Measurements from ENCODE around the gene IDH3A. TPM values are rescaled to one million over a fixed set of nuclear protein-coding genes. Genes with fewer than 3 reads are reported as not detected.

The IDH3A gene
- total RNA-seq, 2 experiments from 2014 or later, result 47.5 to 47.6 TPM

GRCh38 chr15:78179906-78180305 lies 30.7 kb downstream of the IDH3A start:
- Histone ChIP-seq H3K27ac (ENCODE audit: low read depth in 1 of 2, low read length in 2 of 2) (no peak overlapping the region), H3K4me1 (ENCODE audit: insufficient read depth, low read length) (no peaks in the 10 kb centered on the region), H3K9me3 (ENCODE audit: control insufficient read depth in 1 of 2, insufficient read depth in 1 of 2, low read length in 2 of 2) (no peaks in the 10 kb centered on the region), H3K36me3 (ENCODE audit: insufficient read depth, low read length) (no peaks in the 10 kb centered on the region), H3K27me3 (ENCODE audit: control insufficient read depth in 1 of 2, insufficient read depth in 2 of 2, low read length in 2 of 2) (no peaks in the 10 kb centered on the region), H3K4me3 (ENCODE audit: low read length) (no peak overlapping the region)
- H3K9me3 Mint-ChIP-seq, result no peaks in the 10 kb centered on the region
- no peak overlapping the region for H3K27ac Mint-ChIP-seq
- intact Hi-C loops (cut with DNase I, micrococcal nuclease), result no loop called here
- H3K36me3 Mint-ChIP-seq (ENCODE audit: low read depth), result no peaks in the 10 kb centered on the region
- H3K4me3 Mint-ChIP-seq, result no peak overlapping the region
- H3K4me1 Mint-ChIP-seq (ENCODE audit: low read depth), result peaks cover 9% of the 10 kb centered on the region
- ChIA-PET CTCF (no interaction called here), POLR2A (no interaction called here)
- ATAC-seq (ENCODE audit: poor library complexity) (no peak), DNase-seq (no peak)
- TF ChIP-seq CTCF (IDR thresholded peaks at IDR 0.05), result no peak
- H3K27me3 Mint-ChIP-seq, result no peaks in the 10 kb centered on the region

- Histone ChIP-seq H3K36me3 (ENCODE audit: insufficient read depth, low read length) (no peaks in the 10 kb centered on the region), H3K4me3 (ENCODE audit: low read length) (no peak overlapping the region), H3K9me3 (ENCODE audit: control insufficient read depth in 1 of 2, insufficient read depth in 1 of 2, low read length in 2 of 2) (no peaks in the 10 kb centered on the region), H3K27me3 (ENCODE audit: control insufficient read depth in 1 of 2, insufficient read depth in 2 of 2, low read length in 2 of 2) (no peaks in the 10 kb centered on the region), H3K4me1 (ENCODE audit: insufficient read depth, low read length) (no peaks in the 10 kb centered on the region), H3K27ac (ENCODE audit: low read depth in 1 of 2, low read length in 2 of 2) (no peak overlapping the region)
- ChIA-PET POLR2A (no interaction called here), CTCF (no interaction called here)
- Mint-ChIP-seq H3K9me3 (no peaks in the 10 kb centered on the region), H3K36me3 (ENCODE audit: low read depth) (no peaks in the 10 kb centered on the region), H3K27me3 (no peaks in the 10 kb centered on the region), H3K4me3 (no peak overlapping the region), H3K4me1 (ENCODE audit: low read depth) (no peaks in the 10 kb centered on the region), H3K27ac (no peak overlapping the region)
- no peak for TF ChIP-seq CTCF (IDR thresholded peaks at IDR 0.05)
- ATAC-seq (ENCODE audit: poor library complexity) (no peak), DNase-seq (no peak)
- intact Hi-C loops (cut with DNase I, micrococcal nuclease), result no loop called here
These were observed 33.2 kb downstream of the IDH3A start for GRCh38 chr15:78182336-78182700.

GRCh38 chr15:78182821-78183220 lies 33.7 kb downstream of the IDH3A start:
- no peaks in the 10 kb centered on the region for H3K9me3 ChIP-seq (ENCODE audit: control insufficient read depth in 1 of 2, insufficient read depth in 1 of 2, low read length in 2 of 2)
- H3K4me1 ChIP-seq (ENCODE audit: insufficient read depth, low read length), result no peaks in the 10 kb centered on the region
- TF ChIP-seq CTCF (IDR thresholded peaks at IDR 0.05), result no peak
- Mint-ChIP-seq H3K27me3 (no peaks in the 10 kb centered on the region), H3K4me1 (ENCODE audit: low read depth) (no peaks in the 10 kb centered on the region), H3K9me3 (no peaks in the 10 kb centered on the region), H3K36me3 (ENCODE audit: low read depth) (no peaks in the 10 kb centered on the region), H3K4me3 (no peak overlapping the region), H3K27ac (no peak overlapping the region)
- H3K36me3 ChIP-seq (ENCODE audit: insufficient read depth, low read length), result no peaks in the 10 kb centered on the region
- no peak overlapping the region for H3K4me3 ChIP-seq (ENCODE audit: low read length)
- ChIA-PET CTCF (no interaction called here), POLR2A (no interaction called here)
- no peaks in the 10 kb centered on the region for H3K27me3 ChIP-seq (ENCODE audit: control insufficient read depth in 1 of 2, insufficient read depth in 2 of 2, low read length in 2 of 2)
- no peak for ATAC-seq (ENCODE audit: poor library complexity)
- no peak for DNase-seq
- intact Hi-C loops (cut with DNase I, micrococcal nuclease), result no loop called here
- no peak overlapping the region for H3K27ac ChIP-seq (ENCODE audit: low read depth in 1 of 2, low read length in 2 of 2)

Data from CD4-positive, alpha-beta T cell (primary cell).